Middle frontal gyrus (tissue), 1 donor: ENCODE data around the gene DOCK9.

Experiments
- DNase-seq: peaks from one replicate; pipeline ENCODE4 v3.0.0-alpha.2; 2015; ENCODE audit warnings: low spot score; ENCODE audit errors: extremely low spot score

DOCK9 gene

DNA sequence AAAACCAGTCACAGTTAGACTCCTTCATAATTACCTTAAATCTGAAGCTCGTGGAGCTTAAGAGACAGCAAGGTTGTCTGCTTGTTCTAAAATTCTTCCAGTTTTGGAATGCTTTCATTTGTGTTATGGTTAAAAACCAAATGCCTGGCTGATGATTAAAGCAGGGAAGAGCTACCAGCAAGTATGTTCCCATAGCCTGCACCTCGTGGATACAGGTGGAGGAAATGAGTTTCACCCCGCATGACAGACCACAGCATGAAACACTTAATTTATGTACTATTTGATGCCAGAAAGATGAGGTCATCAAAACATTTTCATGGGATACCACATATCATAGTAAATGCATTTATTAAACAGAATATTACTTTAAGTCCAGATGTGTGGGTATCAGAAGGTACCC, 416 bp upstream of the DOCK9 start:
- DNase-seq, result no peak

DNA sequence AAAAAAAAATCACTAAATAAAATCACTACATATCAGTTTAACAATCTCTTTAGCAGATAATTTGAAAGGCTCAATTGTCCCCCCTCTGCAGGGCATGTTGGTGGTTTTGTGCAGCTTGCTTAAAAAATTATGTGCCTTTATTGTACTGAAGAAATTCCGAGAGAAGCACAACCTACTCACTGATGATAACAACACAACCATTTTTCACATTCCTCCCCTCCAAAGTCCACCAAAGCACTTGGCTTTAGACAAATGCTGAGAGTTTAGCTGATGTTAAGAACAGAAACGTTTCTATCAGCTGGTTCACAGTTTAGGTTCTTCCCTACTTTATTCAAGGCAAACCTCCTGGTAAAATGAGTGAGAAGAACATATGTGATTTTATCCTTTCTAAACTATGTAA, 923 bp downstream of the DOCK9 start:
- DNase-seq, result no peak

DNA sequence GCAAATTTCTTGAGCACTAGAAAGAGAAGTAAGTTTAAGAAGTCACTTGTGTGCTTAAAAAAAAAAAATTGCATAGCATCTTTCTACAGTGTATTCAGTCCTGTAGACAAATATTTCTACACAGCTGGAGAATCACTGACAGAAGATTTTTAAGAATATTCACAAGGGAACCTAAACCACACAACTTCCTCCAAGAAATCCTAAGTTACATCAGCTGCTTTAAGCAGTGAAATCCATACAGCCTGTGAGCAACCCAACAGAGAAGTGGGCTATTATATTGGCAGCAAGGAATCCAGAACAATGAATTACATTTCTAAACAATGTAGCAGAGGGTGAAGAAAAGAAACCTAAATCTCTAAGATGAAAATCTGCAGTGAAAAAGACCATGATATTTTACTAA, 1.5 kb downstream of the DOCK9 start:
- DNase-seq, result no peak

DNA sequence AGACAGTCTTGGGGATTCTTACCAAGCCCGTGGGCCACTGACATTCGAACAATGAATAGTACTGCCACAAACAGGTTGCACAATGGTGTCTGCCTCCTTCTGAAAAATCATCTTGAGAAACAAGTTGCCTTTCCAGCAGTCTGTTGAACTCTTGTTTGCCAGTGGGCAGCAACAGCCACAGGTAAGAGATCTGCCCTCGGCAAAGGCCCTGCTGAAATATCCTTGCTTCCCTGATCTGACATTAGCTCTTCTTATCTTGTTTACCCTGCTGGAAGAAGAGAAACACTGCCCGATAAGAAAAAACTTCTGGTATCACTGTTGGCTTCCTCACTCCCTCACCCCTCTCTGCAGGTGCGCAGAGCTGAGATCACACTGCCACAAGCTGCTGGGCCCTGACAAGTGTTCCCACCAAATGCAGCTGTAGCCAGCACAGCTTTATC, 2.0 kb downstream of the DOCK9 start:
- DNase-seq, result no peak

DNA sequence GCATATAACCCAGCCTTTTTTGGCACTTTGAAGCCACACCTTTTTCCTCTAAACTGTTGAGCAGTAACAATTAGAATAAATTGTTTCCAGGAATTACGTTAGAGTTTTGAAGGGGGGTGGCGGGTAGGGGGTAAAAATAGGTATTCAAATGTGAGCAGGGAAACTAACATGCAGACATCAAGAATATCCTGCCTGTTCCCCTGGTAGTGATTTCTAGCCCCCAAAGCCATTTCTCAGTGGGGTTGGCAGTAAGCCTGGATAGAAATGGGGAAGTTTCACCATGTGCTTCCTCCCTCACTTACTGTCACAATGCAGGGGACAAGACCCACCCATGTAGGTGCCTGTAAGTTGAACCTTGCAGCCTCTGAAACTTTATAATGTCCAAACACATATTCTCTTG, 3.8 kb downstream of the DOCK9 start:
- no peak for DNase-seq

DNA sequence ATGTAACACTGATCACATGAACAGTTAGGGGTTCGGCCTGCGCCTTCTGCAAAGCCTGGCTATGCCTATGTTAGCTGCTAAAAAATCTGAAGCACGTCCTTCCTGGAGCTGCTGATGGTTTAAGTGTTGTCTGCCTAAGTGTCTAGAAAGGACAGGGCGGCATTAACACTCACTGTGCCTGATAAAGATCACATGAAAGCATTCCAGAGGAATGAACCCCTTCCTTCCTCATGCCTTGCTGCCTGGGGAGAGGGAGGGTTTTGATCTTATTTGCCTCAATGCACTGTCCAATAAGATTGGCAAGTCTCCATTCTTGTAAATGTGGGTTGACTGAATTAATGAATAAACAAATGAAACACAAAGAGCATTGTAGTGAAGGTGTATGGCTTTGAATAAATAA, 5.2 kb downstream of the DOCK9 start:
- DNase-seq, result no peak

DNA sequence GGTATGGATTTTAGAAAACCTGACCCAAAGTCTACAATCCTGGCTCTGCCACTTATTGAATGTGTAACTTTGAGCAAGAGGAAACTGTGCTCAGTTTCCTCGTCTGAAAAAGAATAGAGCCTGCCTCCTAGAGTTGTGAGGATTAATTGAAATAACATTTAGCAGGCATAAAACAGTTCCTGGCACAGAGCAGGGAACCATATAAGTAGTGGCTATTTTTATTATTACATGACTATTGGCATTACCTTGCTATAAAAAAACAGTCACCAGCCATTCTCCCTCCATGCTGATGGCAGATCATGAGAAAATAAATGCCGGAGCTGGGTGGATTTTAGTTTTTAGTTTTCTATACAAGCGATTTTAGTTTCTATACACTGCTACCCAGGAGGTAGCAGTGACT, 5.8 kb downstream of the DOCK9 start:
- no peak for DNase-seq

DNA sequence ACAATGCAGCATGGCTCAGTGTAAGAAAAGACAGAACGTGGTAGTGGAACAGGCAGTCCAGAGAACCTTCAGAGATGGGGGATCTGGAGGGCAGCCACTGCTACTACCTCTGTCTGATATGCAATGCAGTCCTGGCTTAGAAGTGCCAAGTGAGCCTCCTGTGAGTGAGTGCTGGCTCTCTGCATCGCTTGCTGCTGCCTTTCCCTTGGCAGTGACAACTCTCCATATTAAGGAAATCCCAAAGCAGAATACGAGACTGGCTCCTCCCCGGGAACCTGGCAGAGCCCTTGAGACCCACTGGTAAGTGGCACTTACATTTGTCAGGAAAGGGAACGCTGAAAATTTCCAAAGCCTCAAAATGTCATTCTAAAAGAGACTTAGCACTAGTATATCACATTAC, 7.5 kb downstream of the DOCK9 start:
- DNase-seq, result no peak

DNA sequence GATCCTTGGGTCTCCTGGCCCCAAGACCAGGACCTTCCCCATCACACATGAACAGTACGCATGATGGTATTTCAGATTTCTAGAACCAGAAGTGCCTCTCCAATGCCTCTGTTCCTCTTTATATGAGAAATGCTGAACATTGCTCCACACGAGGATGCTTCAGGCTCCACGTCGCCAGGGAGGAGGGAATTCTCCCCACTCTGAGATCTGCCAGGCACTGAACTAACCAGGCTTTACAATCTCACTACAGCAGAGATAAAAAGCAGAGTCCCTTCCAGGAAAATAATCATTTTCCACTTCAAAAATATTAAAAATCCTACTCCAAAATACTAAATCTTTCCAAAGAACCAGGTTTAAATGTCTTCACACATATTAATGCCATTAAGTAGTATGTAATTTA, 10.4 kb downstream of the DOCK9 start:
- DNase-seq, result no peak

DNA sequence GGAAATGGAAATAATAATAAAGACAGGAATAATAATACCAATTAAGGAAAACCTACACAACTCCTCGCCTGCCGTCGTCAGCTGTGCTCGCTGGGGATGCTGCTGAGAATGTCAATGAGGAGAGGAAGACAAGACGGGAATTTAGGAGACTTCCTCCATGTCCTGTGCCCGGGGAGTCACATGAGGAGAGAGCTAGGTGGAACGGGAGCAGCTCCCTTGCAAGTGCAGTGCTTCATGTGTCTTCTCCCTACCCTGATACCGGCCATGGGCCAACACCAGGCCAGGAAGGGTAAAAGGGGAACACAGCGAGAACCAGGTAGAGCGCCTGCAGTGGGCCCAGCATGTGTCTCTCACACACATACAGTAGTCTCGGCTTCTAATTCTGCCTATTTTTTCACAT, 11.8 kb downstream of the DOCK9 start:
- no peak for DNase-seq

DNA sequence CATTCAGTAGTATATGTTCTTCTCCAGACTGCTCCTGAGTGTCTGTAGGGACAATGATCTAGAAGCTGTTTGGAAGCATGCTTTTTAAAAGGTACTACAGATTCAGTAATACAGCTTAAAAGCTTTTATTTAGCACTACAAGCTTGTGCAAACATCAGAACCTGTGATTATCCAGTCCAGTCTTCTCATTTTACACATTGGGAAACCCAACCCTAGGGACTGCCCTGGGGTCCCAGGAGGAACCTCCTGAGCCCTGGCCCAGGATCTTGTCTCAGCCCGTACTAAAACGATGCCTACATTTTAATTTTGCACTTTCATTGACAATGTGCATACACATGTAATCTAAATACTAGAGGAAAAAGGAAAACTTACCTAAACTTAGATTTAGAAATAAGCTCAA, 12.5 kb downstream of the DOCK9 start:
- no peak for DNase-seq

DNA sequence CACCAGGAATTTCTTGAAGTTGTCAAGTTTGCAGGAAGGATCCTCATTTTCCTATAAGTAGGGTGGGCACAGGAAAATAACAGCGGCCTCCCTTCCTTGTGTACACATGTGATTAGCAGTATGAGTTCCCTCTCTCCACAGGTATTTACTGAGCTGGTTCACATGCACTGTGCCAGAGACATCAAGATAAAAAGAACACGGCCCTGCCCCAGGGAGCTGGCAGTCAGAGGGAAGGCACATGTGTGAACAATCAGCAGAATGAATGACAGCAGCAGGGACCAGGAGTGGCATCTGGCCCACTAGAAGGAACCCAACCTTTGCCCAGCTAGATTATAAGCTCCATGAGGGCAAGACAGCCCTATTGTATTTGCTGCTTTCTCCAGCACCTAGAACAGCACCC, 13.9 kb downstream of the DOCK9 start:
- no peak for DNase-seq

DNA sequence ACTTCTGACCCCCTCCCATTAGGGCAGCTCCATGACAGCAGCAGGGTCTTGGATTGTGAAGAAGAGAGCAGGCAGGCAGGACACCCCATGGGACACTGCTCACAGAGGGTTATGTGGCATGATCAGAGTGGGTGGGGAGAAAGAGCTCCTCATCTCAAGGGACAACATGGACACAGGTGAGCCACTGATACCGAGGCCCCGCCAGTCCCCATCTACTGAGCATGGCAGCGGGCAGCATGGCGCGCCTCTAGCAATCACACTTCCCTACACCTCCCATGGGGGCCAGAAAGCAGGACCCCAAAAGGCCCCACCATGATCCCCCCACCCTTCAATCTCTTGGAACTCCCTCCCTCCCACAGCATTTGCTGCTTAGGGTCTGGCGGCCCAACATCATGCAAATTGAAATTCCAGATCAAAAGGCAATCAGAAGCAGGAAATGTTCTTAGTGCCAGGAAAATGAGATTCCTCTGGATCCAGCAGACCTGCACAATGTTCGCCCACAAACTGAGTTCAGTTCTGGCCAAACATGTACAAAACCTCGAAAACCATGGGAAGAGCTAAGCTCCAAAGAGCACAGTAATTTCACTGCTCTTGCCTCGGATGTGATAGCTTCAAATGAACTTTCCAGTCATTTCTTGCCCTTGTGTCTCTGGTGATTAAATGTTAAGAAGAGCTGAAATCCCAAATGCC, 14.8 kb downstream of the DOCK9 start:
- DNase-seq, result no peak

DNA sequence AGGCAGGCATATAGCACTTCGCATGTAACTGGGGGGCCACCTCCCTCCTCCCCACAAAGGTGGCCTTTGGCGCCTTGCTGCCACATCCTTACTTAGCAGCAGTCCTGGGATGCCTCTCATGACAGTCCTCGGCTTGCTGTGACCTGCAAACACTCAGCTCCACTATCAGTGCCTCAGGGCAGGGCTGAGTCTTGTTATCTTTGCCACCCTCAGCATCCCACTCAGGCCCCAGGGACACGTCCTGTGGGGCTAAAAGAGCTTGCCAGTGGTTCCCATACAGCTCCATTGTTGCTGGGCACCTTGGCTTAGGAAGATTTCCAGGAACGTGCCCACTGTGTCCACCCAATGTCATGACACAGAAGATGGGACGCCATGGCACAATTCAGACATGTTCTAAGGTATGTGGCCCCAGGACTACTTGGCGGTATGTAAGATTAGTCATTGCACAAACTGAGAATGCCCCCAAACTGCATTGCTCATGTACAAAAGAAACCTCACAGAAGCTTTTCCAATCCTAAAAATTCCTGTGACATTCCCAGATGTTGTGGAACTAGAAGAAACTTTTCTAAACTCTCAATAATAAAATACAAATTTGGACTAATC, 16.3 kb downstream of the DOCK9 start:
- DNase-seq, result no peak

DNA sequence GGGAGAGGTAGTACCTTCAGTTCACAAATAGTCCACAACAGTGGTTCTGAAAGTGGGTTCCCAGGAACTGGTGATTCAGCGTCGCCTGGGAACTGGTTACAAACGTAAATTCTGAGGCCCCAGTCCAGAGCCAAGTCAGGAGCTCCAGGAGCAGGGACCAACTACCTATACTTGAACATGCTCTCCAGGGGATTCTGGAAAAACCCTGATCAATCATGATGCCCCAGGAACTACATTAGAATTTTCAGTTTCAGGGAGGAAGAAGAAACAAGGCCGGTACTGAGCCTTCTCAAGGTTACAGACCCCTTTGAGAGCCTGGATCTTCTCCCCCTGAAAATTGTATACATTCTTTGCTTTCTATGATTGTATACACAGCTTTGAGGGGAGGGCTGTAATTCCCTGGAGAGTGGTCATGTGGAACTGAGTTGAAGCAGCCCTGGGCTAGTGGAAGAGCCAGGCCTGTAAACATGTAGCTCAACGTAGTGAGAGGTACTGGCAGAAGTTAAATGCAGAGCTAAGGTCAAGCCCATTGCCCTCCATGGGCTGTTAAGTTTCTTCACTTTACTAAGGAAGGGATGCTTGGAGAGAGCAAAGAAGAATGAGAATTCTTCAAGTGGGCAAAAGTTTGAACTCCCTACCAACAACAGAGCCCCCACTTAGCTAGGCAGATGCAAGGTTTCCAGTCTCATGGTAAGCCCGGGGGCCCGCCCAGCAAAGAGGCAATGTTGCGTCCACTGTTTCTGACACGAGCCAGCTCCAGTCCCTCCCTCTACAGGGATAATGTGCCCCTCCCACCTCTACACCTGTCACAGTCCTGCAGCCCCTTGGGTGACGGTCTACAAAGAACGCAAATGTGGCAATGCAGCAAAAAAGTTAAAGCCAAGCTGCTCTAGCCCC, 17.0 kb downstream of the DOCK9 start:
- DNase-seq, result no peak

DNA sequence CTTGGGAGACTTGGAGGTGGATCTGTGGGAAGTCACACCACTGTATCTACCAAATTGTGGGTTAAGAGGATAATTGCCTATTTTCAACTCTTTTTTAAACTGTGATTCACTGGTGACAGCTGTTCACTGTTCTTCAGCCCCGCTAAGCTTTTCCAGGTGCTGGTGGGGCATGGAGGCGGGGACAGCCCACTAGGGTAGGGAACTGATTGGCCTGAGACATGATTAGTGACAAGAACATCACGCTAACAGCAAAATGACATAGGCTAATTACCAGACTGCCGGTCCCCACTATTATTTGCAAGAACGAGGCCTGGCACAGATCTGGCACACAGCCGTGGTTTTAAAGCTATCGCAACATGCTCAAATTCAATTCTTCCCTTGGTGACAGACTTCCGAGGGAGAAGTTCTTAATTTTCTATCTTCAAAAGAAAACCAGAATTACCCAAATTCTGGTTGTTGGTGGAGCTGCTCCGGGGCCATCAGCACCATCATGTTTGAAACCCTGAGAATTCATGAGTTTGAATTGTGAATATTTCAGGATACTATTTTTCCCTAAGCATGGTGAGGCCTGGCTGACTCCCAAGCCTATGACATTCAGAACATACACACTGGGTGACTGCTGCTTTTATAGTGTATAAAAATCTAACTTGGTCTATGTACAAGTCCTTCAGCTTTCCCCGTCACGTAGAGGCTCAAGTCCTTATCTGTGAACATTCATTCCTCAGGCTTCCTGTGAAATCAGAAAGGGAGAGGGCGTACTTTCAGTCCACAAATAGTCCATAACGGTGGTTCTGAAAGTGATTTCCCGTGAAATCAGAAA, 17.9 kb downstream of the DOCK9 start:
- no peak for DNase-seq

DNA sequence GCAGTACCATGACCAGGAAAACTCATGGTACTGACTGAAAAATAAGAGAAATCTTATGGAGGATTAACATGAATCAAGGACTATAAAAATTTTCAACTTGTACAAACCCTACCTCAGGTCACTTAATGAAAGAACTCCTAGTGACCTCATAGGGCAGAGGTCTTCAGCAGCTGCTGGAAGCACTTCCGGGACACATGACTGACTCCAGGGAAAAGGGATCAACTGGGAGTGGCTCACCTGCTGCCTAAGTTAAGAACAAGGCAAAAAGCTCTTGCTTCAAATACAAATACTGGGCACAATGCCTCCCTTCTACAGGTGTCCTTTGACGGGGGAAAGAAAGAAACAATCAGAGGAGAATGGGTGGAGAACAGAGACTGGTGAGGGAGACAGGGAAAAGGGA, 18.6 kb downstream of the DOCK9 start:
- no peak for DNase-seq

DNA sequence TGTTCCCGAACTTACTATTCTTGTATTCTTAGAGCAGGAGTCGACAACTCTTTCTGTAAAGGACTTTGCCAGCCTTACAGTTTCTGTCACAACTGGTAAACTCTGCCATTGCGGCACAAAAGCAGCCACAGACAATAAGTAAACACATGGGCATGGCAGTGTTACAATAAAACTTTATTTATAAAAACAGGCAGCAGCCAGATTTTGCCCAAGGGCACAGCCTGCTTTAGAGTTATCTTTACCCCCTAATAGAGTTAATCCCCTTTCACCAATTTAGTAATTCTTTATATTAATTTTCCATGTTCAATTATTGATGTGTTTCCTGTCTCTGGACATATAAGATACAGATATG, 19.4 kb downstream of the DOCK9 start:
- DNase-seq, result no peak

DNA sequence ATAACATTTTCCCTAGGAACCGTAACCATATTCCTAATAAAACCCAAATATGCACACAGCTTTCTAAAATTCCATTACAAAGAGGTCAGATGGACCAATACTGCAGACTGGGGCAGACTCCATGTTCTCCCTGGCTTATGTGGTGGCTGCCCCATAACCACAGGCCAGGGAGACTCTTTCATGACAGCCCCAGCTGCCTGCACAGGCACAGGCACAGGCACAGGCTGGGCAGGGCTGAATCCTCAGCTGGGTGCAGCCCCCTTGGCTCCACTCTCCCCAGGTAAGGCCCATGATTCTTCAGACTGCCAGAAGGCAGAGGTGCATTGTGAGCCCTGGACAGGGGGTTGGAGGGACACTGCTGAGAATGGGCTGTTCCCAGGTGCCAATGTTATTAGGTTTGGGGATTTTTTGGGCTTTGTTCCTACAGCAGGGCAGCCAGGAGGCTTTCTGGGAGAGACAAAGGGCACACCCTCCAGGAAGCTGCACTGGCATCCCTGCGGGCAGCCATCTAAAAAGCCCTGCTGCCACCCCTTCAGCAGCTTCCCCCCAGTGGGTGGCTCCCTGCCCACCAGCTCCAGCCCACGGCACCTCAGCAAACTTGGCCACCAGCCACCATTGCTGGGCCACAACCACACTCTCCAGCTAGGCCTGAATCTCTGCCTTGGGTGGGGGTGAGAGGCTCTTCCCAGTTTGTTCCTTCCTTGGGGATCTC, 20.0 kb downstream of the DOCK9 start:
- no peak for DNase-seq

DNA sequence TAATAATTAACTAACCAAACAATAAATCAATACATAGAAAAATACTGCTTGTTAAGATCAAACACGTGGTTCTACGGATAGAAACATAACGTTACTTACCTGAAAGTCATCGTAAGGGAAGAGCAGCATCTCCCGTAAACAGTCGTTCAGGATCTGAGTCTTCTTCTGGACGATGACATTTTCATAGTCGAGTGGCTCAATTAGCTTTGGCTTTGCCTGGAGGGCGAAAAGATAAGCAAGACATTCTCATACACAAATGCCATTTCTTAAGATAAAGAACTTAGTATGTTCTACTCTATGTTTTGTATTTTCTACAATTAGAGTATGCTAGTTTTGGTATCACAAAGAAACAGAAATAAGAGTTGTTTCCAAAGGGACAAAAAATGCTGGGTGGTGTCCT, 22.5 kb downstream of the DOCK9 start:
- DNase-seq, result no peak

DNA sequence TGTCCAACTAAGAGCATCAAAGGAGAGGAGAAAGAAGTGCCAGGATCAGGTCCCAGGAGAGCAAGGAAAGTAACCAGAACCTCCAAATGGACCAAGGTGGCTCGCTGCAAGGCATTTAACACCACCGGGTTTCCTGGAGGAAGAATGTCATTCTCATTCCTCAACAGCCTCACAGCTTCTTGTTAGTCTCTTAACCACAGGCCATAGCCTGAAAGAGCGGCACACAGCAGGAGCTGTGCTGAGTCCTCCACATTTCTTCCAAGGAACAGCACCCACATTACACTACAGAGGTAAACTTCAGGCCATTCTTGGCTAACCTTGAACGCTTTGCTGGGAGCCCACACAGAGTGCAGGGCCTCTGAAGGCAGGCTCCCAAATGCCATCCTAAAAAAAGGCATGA, 23.6 kb downstream of the DOCK9 start:
- no peak for DNase-seq
